ENCODE results near the gene RPL27. TPM values are rescaled to one million over a fixed set of nuclear protein-coding genes. Genes with fewer than 3 reads are reported as not detected.
A peak's percentile ranks its signal among the peaks of the same experiment; 100 is the strongest.

RPL27 gene
- total and polyA plus RNA-seq, 4 donors: 188 to 928 (median 442) TPM

- WGBS: 2% methylated on average over 43 of the region's 43 CpGs
- peak within 1 kb of the TSS; percentile 77 to 97 for H3K9ac ChIP-seq (ENCODE audit: low read depth in 1 of 2, low read length in 2 of 2)
- H3K27ac ChIP-seq (ENCODE audit: low read depth in 1 of 2, low read length in 2 of 2): peak within 1 kb of the TSS; percentile 36 to 80
These were observed 33.9 kb upstream of the RPL27 start, which contains the start of gene AARSD1 for GRCh38 chr17:42964161-42964932. Gene AARSD1, minus strand, starts transcription at chr17:42964454. Its CDS starts 14 bp downstream, at chr17:42964440.

More at GRCh38 chr17:42964161-42964932, 33.9 kb upstream of the RPL27 start, which contains the start of gene AARSD1:
- Histone ChIP-seq H3K27me3 (ENCODE audit: control insufficient read depth in 4 of 4, insufficient read depth in 4 of 4, low read length in 3 of 4) (no peaks in the 10 kb centered on the region), H3K4me3 (ENCODE audit: low read depth in 1 of 3, low read length in 3 of 3) (peak within 1 kb of the TSS; percentile 68 to 99 (median 71)), H3K36me3 (ENCODE audit: control insufficient read depth in 4 of 4, insufficient read depth in 3 of 4, low read depth in 1 of 4, low read length in 3 of 4) (peaks cover 9 to 25% (median 15%) of the 10 kb centered on the region in 4 donors), H3K9me3 (ENCODE audit: control insufficient read depth in 4 of 4, low read length in 3 of 4) (no peaks in the 10 kb centered on the region), H3K4me1 (ENCODE audit: control insufficient read depth in 4 of 4, insufficient read depth in 4 of 4, low read length in 3 of 4) (peaks cover 2 to 13% (median 7%) of the 10 kb centered on the region in 4 donors)
- DNase-seq (ENCODE audit: low spot score): peak; percentile 92
- no peak for TF ChIP-seq FOXA2 (IDR thresholded peaks at IDR 0.05)
- TF ChIP-seq, protein P1, sequence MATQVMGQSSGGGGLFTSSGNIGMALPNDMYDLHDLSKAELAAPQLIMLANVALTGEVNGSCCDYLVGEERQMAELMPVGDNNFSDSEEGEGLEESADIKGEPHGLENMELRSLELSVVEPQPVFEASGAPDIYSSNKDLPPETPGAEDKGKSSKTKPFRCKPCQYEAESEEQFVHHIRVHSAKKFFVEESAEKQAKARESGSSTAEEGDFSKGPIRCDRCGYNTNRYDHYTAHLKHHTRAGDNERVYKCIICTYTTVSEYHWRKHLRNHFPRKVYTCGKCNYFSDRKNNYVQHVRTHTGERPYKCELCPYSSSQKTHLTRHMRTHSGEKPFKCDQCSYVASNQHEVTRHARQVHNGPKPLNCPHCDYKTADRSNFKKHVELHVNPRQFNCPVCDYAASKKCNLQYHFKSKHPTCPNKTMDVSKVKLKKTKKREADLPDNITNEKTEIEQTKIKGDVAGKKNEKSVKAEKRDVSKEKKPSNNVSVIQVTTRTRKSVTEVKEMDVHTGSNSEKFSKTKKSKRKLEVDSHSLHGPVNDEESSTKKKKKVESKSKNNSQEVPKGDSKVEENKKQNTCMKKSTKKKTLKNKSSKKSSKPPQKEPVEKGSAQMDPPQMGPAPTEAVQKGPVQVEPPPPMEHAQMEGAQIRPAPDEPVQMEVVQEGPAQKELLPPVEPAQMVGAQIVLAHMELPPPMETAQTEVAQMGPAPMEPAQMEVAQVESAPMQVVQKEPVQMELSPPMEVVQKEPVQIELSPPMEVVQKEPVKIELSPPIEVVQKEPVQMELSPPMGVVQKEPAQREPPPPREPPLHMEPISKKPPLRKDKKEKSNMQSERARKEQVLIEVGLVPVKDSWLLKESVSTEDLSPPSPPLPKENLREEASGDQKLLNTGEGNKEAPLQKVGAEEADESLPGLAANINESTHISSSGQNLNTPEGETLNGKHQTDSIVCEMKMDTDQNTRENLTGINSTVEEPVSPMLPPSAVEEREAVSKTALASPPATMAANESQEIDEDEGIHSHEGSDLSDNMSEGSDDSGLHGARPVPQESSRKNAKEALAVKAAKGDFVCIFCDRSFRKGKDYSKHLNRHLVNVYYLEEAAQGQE (IDR thresholded peaks at IDR 0.05): peak; percentile 63
- TF ChIP-seq ZBTB33 (IDR thresholded peaks at IDR 0.05): peak; percentile 97
- peak in 1 of 2 donors; percentile 51 for TF ChIP-seq RAD21 (IDR thresholded peaks at IDR 0.05)
- no peak for TF ChIP-seq EGR1 (IDR thresholded peaks at IDR 0.05; ENCODE audit: low read depth in 2 of 2)
- no peak for TF ChIP-seq JUND (IDR thresholded peaks at IDR 0.05)
- TF ChIP-seq HNF4A (conservative IDR thresholded peaks at IDR 0.05): peak in 1 of 2 donors; percentile 21
- peak in 1 of 2 donors; percentile 54 for TF ChIP-seq RXRA (IDR thresholded peaks at IDR 0.05)
- TF ChIP-seq, protein P2, sequence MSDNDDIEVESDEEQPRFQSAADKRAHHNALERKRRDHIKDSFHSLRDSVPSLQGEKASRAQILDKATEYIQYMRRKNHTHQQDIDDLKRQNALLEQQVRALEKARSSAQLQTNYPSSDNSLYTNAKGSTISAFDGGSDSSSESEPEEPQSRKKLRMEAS (IDR thresholded peaks at IDR 0.05): peak; percentile 90
- TF ChIP-seq, protein P3, sequence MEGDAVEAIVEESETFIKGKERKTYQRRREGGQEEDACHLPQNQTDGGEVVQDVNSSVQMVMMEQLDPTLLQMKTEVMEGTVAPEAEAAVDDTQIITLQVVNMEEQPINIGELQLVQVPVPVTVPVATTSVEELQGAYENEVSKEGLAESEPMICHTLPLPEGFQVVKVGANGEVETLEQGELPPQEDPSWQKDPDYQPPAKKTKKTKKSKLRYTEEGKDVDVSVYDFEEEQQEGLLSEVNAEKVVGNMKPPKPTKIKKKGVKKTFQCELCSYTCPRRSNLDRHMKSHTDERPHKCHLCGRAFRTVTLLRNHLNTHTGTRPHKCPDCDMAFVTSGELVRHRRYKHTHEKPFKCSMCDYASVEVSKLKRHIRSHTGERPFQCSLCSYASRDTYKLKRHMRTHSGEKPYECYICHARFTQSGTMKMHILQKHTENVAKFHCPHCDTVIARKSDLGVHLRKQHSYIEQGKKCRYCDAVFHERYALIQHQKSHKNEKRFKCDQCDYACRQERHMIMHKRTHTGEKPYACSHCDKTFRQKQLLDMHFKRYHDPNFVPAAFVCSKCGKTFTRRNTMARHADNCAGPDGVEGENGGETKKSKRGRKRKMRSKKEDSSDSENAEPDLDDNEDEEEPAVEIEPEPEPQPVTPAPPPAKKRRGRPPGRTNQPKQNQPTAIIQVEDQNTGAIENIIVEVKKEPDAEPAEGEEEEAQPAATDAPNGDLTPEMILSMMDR (IDR thresholded peaks at IDR 0.05; ENCODE audit: low read depth, low read length, missing input control): no peak
- TF ChIP-seq YY1 (IDR thresholded peaks at IDR 0.05): peak; percentile 98
- no peak for TF ChIP-seq FOXA1 (IDR thresholded peaks at IDR 0.05)
- TF ChIP-seq GABPA (IDR thresholded peaks at IDR 0.05 in 1 of 2, conservative IDR thresholded peaks at IDR 0.05 in 1 of 2): peak in 1 of 2 donors; percentile 80
- TF ChIP-seq TAF1 (conservative IDR thresholded peaks at IDR 0.05): no peak
- TF ChIP-seq, protein P4, sequence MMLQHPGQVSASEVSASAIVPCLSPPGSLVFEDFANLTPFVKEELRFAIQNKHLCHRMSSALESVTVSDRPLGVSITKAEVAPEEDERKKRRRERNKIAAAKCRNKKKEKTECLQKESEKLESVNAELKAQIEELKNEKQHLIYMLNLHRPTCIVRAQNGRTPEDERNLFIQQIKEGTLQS (IDR thresholded peaks at IDR 0.05): no peak
- TF ChIP-seq NR2F2 (IDR thresholded peaks at IDR 0.05): peak; percentile 47
- no peak for TF ChIP-seq HNF4G (IDR thresholded peaks at IDR 0.05)
- peak; percentile 50 for TF ChIP-seq SP1 (IDR thresholded peaks at IDR 0.05)
